GM10266 (cell line): ENCODE results near the gene SLC25A33.
A peak's percentile ranks its signal among the peaks of the same experiment; 100 is the strongest.
"Not testable (repeated sequence)": the region's sequence is repeated elsewhere in the genome, so short reads cannot be mapped to it uniquely, and the experiment has no call there.

Source experiments
- DNase-seq: peaks from one replicate; pipeline ENCODE4 v3.0.0; 2012; ENCODE audit errors: extremely low spot score
- CTCF ChIP-seq: IDR thresholded peaks from 2 replicates; pipeline ENCODE4 v1.5.1; 2012; ENCODE audit warnings: mild to moderate bottlenecking, low read depth; ENCODE audit not compliant: control insufficient read depth, insufficient read depth; ENCODE audit errors: missing control alignments

Gene SLC25A33

GRCh38 chr1:9558271-9558945 lies 19.1 kb downstream of the SLC25A33 start:
- TF ChIP-seq CTCF = no peak
- DNase-seq = no peak

DNA sequence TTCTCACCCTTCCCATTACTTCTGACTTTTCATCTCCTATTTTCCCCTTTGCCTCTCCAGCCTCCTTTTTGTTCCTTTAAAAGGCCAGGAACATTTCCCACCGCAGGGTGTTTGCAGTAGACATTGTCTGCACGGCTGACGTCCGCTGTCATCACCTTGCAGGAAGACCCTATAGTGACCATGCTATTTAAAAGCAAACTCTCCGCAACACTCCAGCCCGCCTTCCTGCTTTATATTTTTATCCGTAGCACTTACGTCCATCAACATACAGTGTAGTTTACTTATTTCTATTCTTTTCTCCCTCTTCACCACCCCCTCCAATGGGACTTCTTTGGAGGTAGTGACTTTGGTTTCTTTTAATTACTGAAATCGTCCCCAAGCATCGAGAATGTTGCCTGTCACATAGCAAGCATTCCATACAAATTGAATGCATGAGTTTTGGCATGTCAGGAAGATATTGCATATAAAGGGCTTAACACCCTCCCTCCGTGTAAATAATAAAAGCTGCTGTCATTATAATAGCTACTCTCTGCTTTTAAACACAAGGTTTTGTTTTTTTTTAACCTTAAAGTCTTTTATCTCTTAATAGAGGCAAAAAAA lies 19.8 kb downstream of the SLC25A33 start:
- no peak for DNase-seq
- TF ChIP-seq CTCF = no peak

- TF ChIP-seq CTCF = no peak
- no peak for DNase-seq
These were observed 20.4 kb downstream of the SLC25A33 start for GRCh38 chr1:9559673-9560072.

DNA sequence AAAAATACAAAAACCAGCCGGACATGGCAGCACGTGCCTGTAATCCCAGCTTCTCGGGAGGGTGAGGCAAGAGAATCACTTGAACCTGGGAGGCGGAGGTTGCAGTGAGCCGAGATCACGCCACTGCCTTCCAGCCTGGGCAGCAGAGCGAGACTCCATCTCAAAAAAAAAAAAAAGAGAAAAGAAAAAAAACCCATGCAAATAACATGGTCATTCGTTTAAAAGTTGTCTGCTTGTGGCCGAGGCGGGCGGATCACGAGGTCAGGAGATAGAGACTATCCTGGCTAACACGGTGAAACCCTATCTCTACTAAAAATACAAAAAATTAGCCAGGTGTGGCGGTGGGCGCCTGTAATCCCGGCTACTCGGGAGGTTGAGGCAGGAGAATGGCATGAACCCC lies 20.8 kb downstream of the SLC25A33 start:
- not testable (repeated sequence) for DNase-seq

- no peak for TF ChIP-seq CTCF
- no peak for DNase-seq
These were observed 22.2 kb downstream of the SLC25A33 start for GRCh38 chr1:9561429-9561828.

GRCh38 chr1:9569267-9569666 lies 30.0 kb downstream of the SLC25A33 start:
- no peak for TF ChIP-seq CTCF
- DNase-seq = no peak

DNA sequence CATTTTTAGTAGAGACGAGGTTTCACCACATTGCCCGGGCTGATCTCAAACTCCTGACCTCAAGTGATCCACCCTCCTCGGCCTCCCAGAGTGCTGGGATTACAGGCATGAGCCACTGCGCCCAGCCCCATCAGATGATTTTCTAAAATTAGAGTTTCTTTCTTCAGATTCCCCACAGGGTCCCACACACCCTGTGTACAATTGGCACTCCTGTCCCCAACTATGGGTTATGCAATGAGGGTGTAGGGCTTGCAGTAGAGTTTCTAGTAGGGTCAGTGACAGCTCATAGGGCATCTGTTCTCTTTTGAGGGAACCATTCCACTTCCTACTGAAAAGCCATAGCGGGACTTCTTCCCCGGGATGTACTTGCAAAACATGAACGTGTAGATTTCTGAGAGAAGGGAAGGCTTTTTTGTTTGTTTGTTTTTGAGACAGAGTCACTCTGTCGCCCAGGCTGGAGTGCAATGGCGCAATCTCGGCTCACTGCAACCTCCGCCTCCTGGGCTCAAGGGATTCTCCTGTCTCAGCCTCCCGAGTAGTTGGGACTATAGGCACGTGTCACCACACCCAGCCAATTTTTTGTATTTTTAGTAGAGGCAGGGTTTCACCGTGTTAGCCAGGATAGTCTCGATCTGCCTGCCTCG lies 31.7 kb downstream of the SLC25A33 start:
- DNase-seq = not testable (repeated sequence)

- TF ChIP-seq CTCF = peak; percentile 26
- DNase-seq = no peak
These were observed 34.5 kb downstream of the SLC25A33 start for GRCh38 chr1:9573723-9574122.
